ENCODE measurements around the gene FRAS1.

Gene FRAS1

DNA sequence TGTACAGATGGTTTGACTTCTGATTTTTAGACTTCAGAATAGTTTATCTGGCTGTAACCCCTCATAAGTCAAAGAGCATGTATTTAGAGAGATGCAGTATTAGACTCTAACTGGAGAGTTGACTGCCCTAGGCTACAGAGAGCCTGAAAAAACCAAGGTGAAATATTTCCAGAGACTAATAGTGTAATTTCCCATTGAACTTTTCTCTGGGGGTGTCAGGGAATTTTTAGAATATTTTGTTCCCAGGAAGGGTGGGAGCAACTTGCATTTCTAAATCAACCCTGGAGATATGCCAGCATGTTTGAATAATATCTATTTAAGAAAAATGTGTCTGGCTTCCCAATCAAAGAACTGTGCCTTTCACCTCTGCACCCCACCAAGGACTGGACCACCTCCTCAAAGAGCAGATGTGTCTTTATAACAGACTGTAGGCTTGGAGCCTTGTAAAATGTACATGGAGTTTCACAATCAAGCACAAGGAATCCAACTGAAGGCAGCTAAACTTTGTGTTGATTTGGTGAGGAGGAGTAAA lies 496.5 kb downstream of the FRAS1 start:
- Histone ChIP-seq H3K4me1 (ENCODE audit: control insufficient read depth in 2 of 2, insufficient read depth in 2 of 2, low read length in 2 of 2) (peaks cover 3 to 5% of the 10 kb centered on the region in 2 donors), H3K9ac (ENCODE audit: low read depth in 1 of 2, low read length in 2 of 2) (no peak overlapping the region), H3K36me3 (ENCODE audit: control insufficient read depth in 2 of 2, insufficient read depth in 2 of 2, low read length in 2 of 2) (no peaks in the 10 kb centered on the region), H3K4me3 (ENCODE audit: low read length in 2 of 2) (no peak overlapping the region), H3K9me3 (ENCODE audit: control insufficient read depth in 2 of 2, low read length in 2 of 2) (no peaks in the 10 kb centered on the region), H3K27me3 (ENCODE audit: control insufficient read depth in 2 of 2, insufficient read depth in 2 of 2, low read length in 2 of 2) (no peaks in the 10 kb centered on the region), H3K27ac (ENCODE audit: low read depth in 2 of 2, low read length in 2 of 2) (no peak overlapping the region)

DNA sequence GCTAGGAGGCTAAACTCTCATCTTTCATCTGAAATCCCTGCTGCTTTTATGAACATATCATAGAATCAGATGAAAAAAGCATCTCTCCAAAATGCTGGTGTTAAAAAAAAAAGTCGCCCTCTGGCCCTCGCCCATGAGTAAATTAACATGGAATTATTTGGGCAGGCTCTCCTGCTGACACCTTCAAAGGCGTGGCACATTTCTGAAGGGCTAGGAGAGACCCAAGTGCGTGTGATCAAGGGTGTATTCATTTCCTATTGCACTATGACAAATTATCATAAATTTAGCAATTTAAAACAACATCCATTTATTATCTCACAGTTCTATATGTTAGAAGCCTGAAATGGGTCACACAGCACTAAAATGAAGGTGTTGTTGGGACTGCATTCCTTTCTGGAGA lies 499.5 kb downstream of the FRAS1 start:
- peaks cover 3 to 5% of the 10 kb centered on the region in 2 donors for H3K4me1 ChIP-seq (ENCODE audit: control insufficient read depth in 2 of 2, insufficient read depth in 2 of 2, low read length in 2 of 2)

DNA sequence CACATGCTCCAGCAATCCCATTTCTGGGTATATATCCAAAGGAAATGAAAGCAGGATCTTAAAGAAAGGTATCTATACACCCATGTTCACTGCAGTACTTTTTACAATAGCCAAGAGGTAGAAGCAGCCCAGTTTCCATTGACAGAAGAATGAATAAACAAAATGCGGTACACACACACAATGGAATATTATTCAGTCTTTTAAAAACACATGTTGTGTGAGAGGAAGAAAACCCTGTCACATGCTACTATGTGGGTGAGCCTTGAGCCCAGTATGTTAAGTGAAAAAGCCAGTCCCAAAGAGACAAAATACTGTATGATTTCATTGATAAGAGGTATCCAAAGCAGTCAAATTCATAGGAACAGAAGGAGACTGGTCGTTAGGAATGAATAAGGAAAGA lies 500.7 kb downstream of the FRAS1 start:
- Histone ChIP-seq H3K9ac (ENCODE audit: low read depth in 1 of 2, low read length in 2 of 2) (no peak overlapping the region), H3K27me3 (ENCODE audit: control insufficient read depth in 2 of 2, insufficient read depth in 2 of 2, low read length in 2 of 2) (no peaks in the 10 kb centered on the region), H3K4me1 (ENCODE audit: control insufficient read depth in 2 of 2, insufficient read depth in 2 of 2, low read length in 2 of 2) (peaks cover 0 to 3% of the 10 kb centered on the region in 2 donors), H3K9me3 (ENCODE audit: control insufficient read depth in 2 of 2, low read length in 2 of 2) (no peaks in the 10 kb centered on the region), H3K27ac (ENCODE audit: low read depth in 2 of 2, low read length in 2 of 2) (no peak overlapping the region), H3K4me3 (ENCODE audit: low read length in 2 of 2) (no peak overlapping the region), H3K36me3 (ENCODE audit: control insufficient read depth in 2 of 2, insufficient read depth in 2 of 2, low read length in 2 of 2) (no peaks in the 10 kb centered on the region)

More for the DNA sequence above, 499.5 kb downstream of the FRAS1 start:
- H3K36me3 ChIP-seq (ENCODE audit: control insufficient read depth in 2 of 2, insufficient read depth in 2 of 2, low read length in 2 of 2), result no peaks in the 10 kb centered on the region
- H3K4me3 ChIP-seq (ENCODE audit: low read length in 2 of 2), result no peak overlapping the region
- H3K9me3 ChIP-seq (ENCODE audit: control insufficient read depth in 2 of 2, low read length in 2 of 2), result no peaks in the 10 kb centered on the region
- no peak overlapping the region for H3K9ac ChIP-seq (ENCODE audit: low read depth in 1 of 2, low read length in 2 of 2)
- H3K27ac ChIP-seq (ENCODE audit: low read depth in 2 of 2, low read length in 2 of 2), result no peak overlapping the region
- H3K27me3 ChIP-seq (ENCODE audit: control insufficient read depth in 2 of 2, insufficient read depth in 2 of 2, low read length in 2 of 2), result no peaks in the 10 kb centered on the region

DNA sequence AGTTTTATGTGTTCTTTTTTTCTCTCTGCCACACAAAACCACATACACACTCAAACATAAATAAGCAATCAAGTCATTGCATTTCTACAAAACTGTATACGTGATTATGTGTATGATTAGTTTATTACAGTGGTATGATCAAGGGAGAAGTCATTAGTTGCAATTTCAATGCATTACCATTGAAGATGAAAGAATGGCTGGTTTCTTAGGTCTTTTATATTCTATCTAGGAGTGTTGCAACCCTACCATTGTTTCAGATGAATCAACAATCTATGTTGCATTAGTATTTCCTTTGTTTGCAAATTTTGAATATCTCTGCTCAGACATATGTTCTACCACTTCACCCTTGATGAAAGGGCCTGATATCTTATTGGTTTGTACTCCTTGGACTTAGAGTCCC lies 501.3 kb downstream of the FRAS1 start:
- Histone ChIP-seq H3K27me3 (ENCODE audit: control insufficient read depth in 2 of 2, insufficient read depth in 2 of 2, low read length in 2 of 2) (no peaks in the 10 kb centered on the region), H3K4me1 (ENCODE audit: control insufficient read depth in 2 of 2, insufficient read depth in 2 of 2, low read length in 2 of 2) (no peaks in the 10 kb centered on the region), H3K36me3 (ENCODE audit: control insufficient read depth in 2 of 2, insufficient read depth in 2 of 2, low read length in 2 of 2) (no peaks in the 10 kb centered on the region), H3K9me3 (ENCODE audit: control insufficient read depth in 2 of 2, low read length in 2 of 2) (no peaks in the 10 kb centered on the region), H3K9ac (ENCODE audit: low read depth in 1 of 2, low read length in 2 of 2) (no peak overlapping the region), H3K4me3 (ENCODE audit: low read length in 2 of 2) (no peak overlapping the region), H3K27ac (ENCODE audit: low read depth in 2 of 2, low read length in 2 of 2) (no peak overlapping the region)

DNA sequence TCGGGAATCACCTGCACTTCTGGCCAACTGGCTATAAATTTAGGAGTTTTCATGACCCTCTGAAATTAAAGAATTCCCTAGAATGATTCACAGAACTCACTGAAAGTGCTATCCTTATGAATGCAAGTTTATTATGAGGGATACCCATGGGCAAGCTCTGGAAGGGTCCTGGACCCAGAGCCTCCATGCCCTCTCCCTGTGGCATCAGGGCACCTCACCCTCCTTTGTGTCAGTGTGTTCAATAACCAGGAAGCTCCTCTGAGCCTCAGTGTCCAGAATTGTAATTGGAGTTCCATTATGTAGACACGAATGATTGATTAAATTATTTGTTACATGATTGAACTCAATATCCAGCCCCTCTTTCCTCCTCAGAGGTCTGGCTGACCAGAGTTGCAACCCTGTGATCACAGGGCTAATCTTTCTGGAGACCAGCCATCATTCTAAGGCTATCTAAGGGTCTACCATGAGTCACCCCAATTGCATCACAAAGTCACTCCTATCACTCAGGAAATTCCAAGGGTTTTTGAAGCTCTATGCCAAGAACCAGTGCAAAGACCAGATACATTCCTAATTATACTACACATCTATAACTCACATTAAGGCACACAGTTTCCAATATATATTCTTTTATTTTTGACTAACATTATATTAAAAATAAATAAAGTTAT lies 503.3 kb downstream of the FRAS1 start:
- Histone ChIP-seq H3K4me1 (ENCODE audit: control insufficient read depth in 2 of 2, insufficient read depth in 2 of 2, low read length in 2 of 2) (no peaks in the 10 kb centered on the region), H3K9me3 (ENCODE audit: control insufficient read depth in 2 of 2, low read length in 2 of 2) (no peaks in the 10 kb centered on the region), H3K4me3 (ENCODE audit: low read length in 2 of 2) (no peak overlapping the region), H3K36me3 (ENCODE audit: control insufficient read depth in 2 of 2, insufficient read depth in 2 of 2, low read length in 2 of 2) (no peaks in the 10 kb centered on the region), H3K9ac (ENCODE audit: low read depth in 1 of 2, low read length in 2 of 2) (no peak overlapping the region), H3K27me3 (ENCODE audit: control insufficient read depth in 2 of 2, insufficient read depth in 2 of 2, low read length in 2 of 2) (no peaks in the 10 kb centered on the region), H3K27ac (ENCODE audit: low read depth in 2 of 2, low read length in 2 of 2) (no peak overlapping the region)

DNA sequence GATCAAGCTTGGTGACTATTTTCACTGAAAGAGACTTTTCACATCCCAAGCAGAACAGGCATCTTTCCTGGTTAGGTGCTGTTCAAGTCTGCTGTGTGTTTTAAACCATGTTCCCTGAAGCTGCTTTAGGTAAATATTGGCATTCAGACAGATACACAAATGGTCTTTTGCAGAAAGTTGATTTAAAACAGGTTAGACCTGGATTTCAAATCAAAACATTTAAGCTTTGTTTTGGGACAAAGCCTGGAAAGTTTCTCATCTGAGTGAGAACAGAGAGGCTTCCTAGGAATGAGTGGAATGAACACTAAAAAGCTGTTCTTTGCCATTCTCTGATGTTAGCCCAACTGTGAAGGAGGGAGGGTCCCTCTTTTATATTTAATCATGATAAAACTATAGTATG lies 504.6 kb downstream of the FRAS1 start:
- Histone ChIP-seq H3K9ac (ENCODE audit: low read depth in 1 of 2, low read length in 2 of 2) (no peak overlapping the region), H3K27ac (ENCODE audit: low read depth in 2 of 2, low read length in 2 of 2) (no peak overlapping the region), H3K4me1 (ENCODE audit: control insufficient read depth in 2 of 2, insufficient read depth in 2 of 2, low read length in 2 of 2) (peaks cover 0 to under 1% of the 10 kb centered on the region in 2 donors), H3K4me3 (ENCODE audit: low read length in 2 of 2) (no peak overlapping the region), H3K9me3 (ENCODE audit: control insufficient read depth in 2 of 2, low read length in 2 of 2) (no peaks in the 10 kb centered on the region), H3K27me3 (ENCODE audit: control insufficient read depth in 2 of 2, insufficient read depth in 2 of 2, low read length in 2 of 2) (no peaks in the 10 kb centered on the region), H3K36me3 (ENCODE audit: control insufficient read depth in 2 of 2, insufficient read depth in 2 of 2, low read length in 2 of 2) (no peaks in the 10 kb centered on the region)

DNA sequence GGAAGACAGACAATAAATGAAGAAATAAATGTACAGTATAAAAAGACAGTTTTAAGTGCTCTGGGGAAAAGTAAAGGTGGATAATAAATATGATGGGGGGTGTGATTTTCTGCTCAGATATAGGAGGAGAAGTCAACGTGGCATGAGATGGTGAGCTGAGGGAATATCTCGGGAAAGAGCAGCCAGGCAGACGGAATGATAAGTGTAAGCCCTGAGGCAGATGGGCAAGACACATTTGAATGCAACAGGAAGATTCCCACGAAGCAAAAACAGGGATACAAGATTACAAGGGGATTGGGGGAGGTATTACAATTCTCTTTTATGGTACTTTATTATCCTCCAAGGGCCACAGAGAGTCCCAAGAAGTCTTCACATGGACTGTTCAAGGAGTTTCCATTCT lies 505.6 kb downstream of the FRAS1 start:
- no peak overlapping the region for H3K9ac ChIP-seq (ENCODE audit: low read depth in 1 of 2, low read length in 2 of 2)
- H3K4me1 ChIP-seq (ENCODE audit: control insufficient read depth in 2 of 2, insufficient read depth in 2 of 2, low read length in 2 of 2), result peaks cover 5 to 8% of the 10 kb centered on the region in 2 donors
- no peak overlapping the region for H3K27ac ChIP-seq (ENCODE audit: low read depth in 2 of 2, low read length in 2 of 2)
- no peaks in the 10 kb centered on the region for H3K27me3 ChIP-seq (ENCODE audit: control insufficient read depth in 2 of 2, insufficient read depth in 2 of 2, low read length in 2 of 2)
- no peaks in the 10 kb centered on the region for H3K36me3 ChIP-seq (ENCODE audit: control insufficient read depth in 2 of 2, insufficient read depth in 2 of 2, low read length in 2 of 2)
- no peak overlapping the region for H3K4me3 ChIP-seq (ENCODE audit: low read length in 2 of 2)
- H3K9me3 ChIP-seq (ENCODE audit: control insufficient read depth in 2 of 2, low read length in 2 of 2), result no peaks in the 10 kb centered on the region

DNA sequence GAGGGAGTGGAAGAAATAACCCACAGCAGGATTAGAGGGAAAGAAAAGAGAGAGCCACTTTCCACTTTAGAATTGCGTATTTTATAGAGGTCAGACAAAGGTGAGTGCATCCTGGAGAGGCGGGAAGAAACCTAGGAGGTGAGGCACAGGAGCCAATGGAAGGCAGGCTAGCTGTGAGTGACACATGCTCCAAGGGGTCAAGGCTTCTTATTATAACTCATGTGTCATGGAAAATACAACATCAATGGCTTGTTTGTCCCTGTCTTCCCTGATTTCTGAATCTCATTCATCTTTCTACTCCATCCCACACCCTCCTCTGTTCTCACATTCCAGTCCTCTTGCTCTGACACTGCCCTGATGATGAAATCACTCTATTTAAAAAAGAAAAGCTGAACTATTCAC lies 508.8 kb downstream of the FRAS1 start:
- no peak overlapping the region for H3K4me3 ChIP-seq (ENCODE audit: low read length in 2 of 2)
- H3K4me1 ChIP-seq (ENCODE audit: control insufficient read depth in 2 of 2, insufficient read depth in 2 of 2, low read length in 2 of 2), result peaks cover 5 to 8% of the 10 kb centered on the region in 2 donors
- H3K9me3 ChIP-seq (ENCODE audit: control insufficient read depth in 2 of 2, low read length in 2 of 2), result no peaks in the 10 kb centered on the region
- no peaks in the 10 kb centered on the region for H3K27me3 ChIP-seq (ENCODE audit: control insufficient read depth in 2 of 2, insufficient read depth in 2 of 2, low read length in 2 of 2)
- H3K9ac ChIP-seq (ENCODE audit: low read depth in 1 of 2, low read length in 2 of 2), result no peak overlapping the region
- no peak overlapping the region for H3K27ac ChIP-seq (ENCODE audit: low read depth in 2 of 2, low read length in 2 of 2)
- H3K36me3 ChIP-seq (ENCODE audit: control insufficient read depth in 2 of 2, insufficient read depth in 2 of 2, low read length in 2 of 2), result no peaks in the 10 kb centered on the region

DNA sequence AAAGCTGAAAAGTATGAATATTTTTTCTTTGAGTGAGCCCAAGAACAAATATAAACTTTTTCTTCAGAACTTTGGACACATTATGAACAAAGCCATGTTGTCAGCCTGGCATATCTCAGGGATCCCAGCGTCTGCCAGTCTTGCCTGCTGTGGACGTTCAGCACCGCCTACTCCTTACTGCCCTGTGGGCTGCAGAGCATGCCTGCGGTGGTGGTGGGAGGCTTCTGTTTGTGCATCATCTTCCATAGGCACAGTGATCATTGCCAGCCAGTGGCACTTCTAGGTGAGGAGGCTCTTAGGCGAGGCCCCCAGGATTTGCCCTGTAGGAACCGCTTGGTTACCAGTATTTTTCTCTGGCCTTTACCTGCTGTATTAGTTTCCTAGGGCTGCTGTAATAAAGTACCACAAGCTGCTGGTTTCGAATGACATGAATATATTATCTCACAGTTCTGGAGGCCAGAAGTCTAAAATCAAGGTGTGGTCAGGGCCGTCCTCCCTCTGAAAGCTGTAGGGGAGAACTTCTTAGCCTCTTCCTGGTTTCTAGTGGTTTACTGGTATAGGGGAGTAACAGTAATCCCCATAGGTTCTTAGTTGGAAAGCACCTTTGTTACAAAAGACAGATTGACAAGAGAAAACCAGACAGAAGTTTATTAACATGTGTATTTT lies 509.8 kb downstream of the FRAS1 start:
- H3K9me3 ChIP-seq (ENCODE audit: control insufficient read depth in 2 of 2, low read length in 2 of 2), result no peaks in the 10 kb centered on the region
- no peak overlapping the region for H3K4me3 ChIP-seq (ENCODE audit: low read length in 2 of 2)
- H3K36me3 ChIP-seq (ENCODE audit: control insufficient read depth in 2 of 2, insufficient read depth in 2 of 2, low read length in 2 of 2), result no peaks in the 10 kb centered on the region
- H3K4me1 ChIP-seq (ENCODE audit: control insufficient read depth in 2 of 2, insufficient read depth in 2 of 2, low read length in 2 of 2), result peaks cover 5 to 8% of the 10 kb centered on the region in 2 donors
- H3K27ac ChIP-seq (ENCODE audit: low read depth in 2 of 2, low read length in 2 of 2), result peak overlapping the region in 1 of 2 donors; percentile 28
- no peaks in the 10 kb centered on the region for H3K27me3 ChIP-seq (ENCODE audit: control insufficient read depth in 2 of 2, insufficient read depth in 2 of 2, low read length in 2 of 2)
- no peak overlapping the region for H3K9ac ChIP-seq (ENCODE audit: low read depth in 1 of 2, low read length in 2 of 2)

DNA sequence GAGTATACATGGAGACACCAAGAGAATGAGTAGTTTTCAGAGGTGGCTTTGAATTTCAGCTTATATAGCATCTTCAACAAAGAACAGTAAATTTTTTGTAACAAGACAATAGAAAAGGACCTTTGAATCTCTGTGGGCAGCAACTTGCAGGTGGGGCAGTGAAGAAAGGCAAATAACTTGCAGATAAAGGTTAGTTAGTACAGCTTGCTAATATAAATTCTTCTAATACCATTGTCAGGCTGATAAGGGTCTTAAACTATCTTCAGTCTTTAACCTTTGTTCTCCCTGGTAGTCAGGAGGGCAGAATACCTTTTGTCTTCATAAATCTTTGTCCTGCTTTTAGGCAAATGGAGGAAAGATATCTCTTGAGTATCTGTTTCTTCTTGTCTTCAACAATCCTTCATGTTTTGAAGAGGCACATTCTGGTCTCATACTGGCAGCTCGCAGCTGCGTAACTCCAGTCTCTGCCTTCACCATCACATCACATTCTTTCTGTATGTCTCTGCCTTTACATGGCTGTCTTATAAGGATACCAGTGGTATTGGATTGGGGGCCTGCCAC lies 510.5 kb downstream of the FRAS1 start:
- H3K27ac ChIP-seq (ENCODE audit: low read depth in 2 of 2, low read length in 2 of 2), result no peak overlapping the region
- no peaks in the 10 kb centered on the region for H3K27me3 ChIP-seq (ENCODE audit: control insufficient read depth in 2 of 2, insufficient read depth in 2 of 2, low read length in 2 of 2)
- no peaks in the 10 kb centered on the region for H3K9me3 ChIP-seq (ENCODE audit: control insufficient read depth in 2 of 2, low read length in 2 of 2)
- no peak overlapping the region for H3K9ac ChIP-seq (ENCODE audit: low read depth in 1 of 2, low read length in 2 of 2)
- no peaks in the 10 kb centered on the region for H3K36me3 ChIP-seq (ENCODE audit: control insufficient read depth in 2 of 2, insufficient read depth in 2 of 2, low read length in 2 of 2)
- peaks cover 5 to 8% of the 10 kb centered on the region in 2 donors for H3K4me1 ChIP-seq (ENCODE audit: control insufficient read depth in 2 of 2, insufficient read depth in 2 of 2, low read length in 2 of 2)
- no peak overlapping the region for H3K4me3 ChIP-seq (ENCODE audit: low read length in 2 of 2)
